Activated CD4-positive, alpha-beta T cell treated with anti-CD3 and anti-CD28 coated beads, Interleukin-10, Interleukin-2, amounts not matched to agents 100 ng/mL and 50 ng/mL, durations not matched to agents 16 hours and 8 hours (primary cell): ENCODE data around the gene XAGE1B.
"Not testable (repeated sequence)": the region's sequence is repeated elsewhere in the genome, so short reads cannot be mapped to it uniquely, and the experiment has no call there.

ENCODE experiments used
- DNase-seq: peaks from one replicate; pipeline ENCODE4 v3.0.0-alpha.2; 2020

XAGE1B gene

GRCh38 chrX:52516987-52517325 lies at the start of gene XAGE1B:
TSS of gene XAGE1B (minus strand) at chrX:52517063. CDS start at chrX:52515527, 1,536 bp downstream.
- not testable (repeated sequence) for DNase-seq

GRCh38 chrX:52563105-52563504 lies 46.2 kb upstream of the XAGE1B start:
- DNase-seq = no peak

- no peak for DNase-seq
These were observed 41.3 kb upstream of the XAGE1B start for GRCh38 chrX:52558140-52558539.

- no peak for DNase-seq
These were observed 39.9 kb upstream of the XAGE1B start for GRCh38 chrX:52556741-52557140.

GRCh38 chrX:52553995-52554642 lies 37.3 kb upstream of the XAGE1B start:
- no peak for DNase-seq

- not testable (repeated sequence) for DNase-seq
These were observed 31.9 kb upstream of the XAGE1B start for GRCh38 chrX:52548769-52549168.

- DNase-seq = no peak
These were observed 27.4 kb upstream of the XAGE1B start for GRCh38 chrX:52544147-52544840.

GRCh38 chrX:52542311-52542710 lies 25.4 kb upstream of the XAGE1B start:
- no peak for DNase-seq

- DNase-seq = not testable (repeated sequence)
These were observed 24.2 kb upstream of the XAGE1B start for GRCh38 chrX:52541051-52541450.

- not testable (repeated sequence) for DNase-seq
These were observed 515 bp downstream of the XAGE1B start for GRCh38 chrX:52516110-52516986.

GRCh38 chrX:52511126-52511525 lies 5.7 kb downstream of the XAGE1B start:
- DNase-seq = not testable (repeated sequence)

GRCh38 chrX:52509916-52510315 lies 6.9 kb downstream of the XAGE1B start:
- DNase-seq = no peak

- DNase-seq = no peak
These were observed 9.5 kb downstream of the XAGE1B start for GRCh38 chrX:52507331-52507730.

- no peak for DNase-seq
These were observed 12.3 kb downstream of the XAGE1B start for GRCh38 chrX:52504551-52504950.

GRCh38 chrX:52501362-52501761 lies 15.5 kb downstream of the XAGE1B start:
- not testable (repeated sequence) for DNase-seq

GRCh38 chrX:52496419-52496772 lies 20.5 kb downstream of the XAGE1B start:
- DNase-seq = not testable (repeated sequence)

- not testable (repeated sequence) for DNase-seq
These were observed 21.1 kb downstream of the XAGE1B start, which contains the start of gene XAGE1A for GRCh38 chrX:52495545-52496418. TSS of gene XAGE1A (plus strand) at chrX:52495808. CDS start at chrX:52497362, 1,554 bp downstream.

GRCh38 chrX:52471301-52471700 lies 45.6 kb downstream of the XAGE1B start:
- DNase-seq = not testable (repeated sequence)
